ENCODE data around the gene HDDC2. TPM values are rescaled to one million over a fixed set of nuclear protein-coding genes. Genes with fewer than 3 reads are reported as not detected.

HDDC2 gene
- total and polyA plus RNA-seq, 2 of the 8 experiments (the other 6 are each of a cell fraction or from before 2014, with no cell fraction given), result 89.3 to 129 TPM

DNA sequence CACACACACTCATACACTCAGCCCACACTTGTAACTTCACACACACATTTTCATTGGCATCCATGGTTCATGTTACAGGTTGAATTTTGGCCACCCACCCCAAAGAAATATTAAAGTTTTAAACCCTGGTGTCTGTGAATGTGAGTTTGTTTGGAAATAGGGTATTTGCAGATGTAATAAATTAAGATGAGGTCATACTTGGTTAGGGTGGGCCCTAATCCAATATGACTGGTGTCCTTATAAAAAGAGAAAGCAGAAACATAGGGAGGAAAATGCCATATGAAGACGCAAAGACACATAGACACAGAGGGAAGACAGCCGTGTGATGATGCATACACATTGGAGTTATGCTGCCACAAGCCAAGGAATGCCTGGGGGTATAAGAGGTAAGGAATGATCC lies 39.7 kb upstream of the HDDC2 start:
- no peak overlapping the region for H2BK15ac ChIP-seq (ENCODE audit: low read length)
- H4K8ac ChIP-seq (ENCODE audit: extremely low read depth, insufficient read depth, low read length), result no peak overlapping the region
- H3K9me3 ChIP-seq (ENCODE audit: insufficient read depth in 2 of 2, low read depth in 1 of 2, low read length in 1 of 2), result no peaks in the 10 kb centered on the region
- no peak for FAIRE-seq
- ChIA-PET POLR2A (ENCODE audit: partially characterized antibody) (interaction anchor here (1.3 kb wide), 1 partner anchor 8 kb away, joined by 3 read pairs; no protein-coding TSS in a partner anchor), CTCF (ENCODE audit: partially characterized antibody) (interaction anchor here (0.7 to 1.1 kb wide), 5 partner anchors 9 to 172 kb away, joined by 3 to 6 read pairs (median 5); no protein-coding TSS in a partner anchor)
- H3K36me3 ChIP-seq (ENCODE audit: control insufficient read depth in 2 of 4, insufficient read depth in 4 of 4, low read length in 3 of 4), result no peaks in the 10 kb centered on the region
- WGBS, 2 experiments (ENCODE audit: extremely low coverage in 1 of 2, insufficient coverage in 1 of 2, insufficient read length in 1 of 2, insufficient replicate concordance in 2 of 2, low coverage in 1 of 2, low lambda C conversion rate in 2 of 2, missing lambda C conversion rate in 1 of 2), result 40% methylated on average over 2 of the region's 2 CpGs; no CpG with 5 or more reads in 1 of the 2 experiments
- no peak overlapping the region for H2BK20ac ChIP-seq (ENCODE audit: low read length)
- no peaks in the 10 kb centered on the region for H4K20me1 ChIP-seq (replicated peaks in 1 of 2; ENCODE audit: control insufficient read depth in 1 of 2, insufficient read depth in 2 of 2, low read length in 2 of 2)
- H4K5ac ChIP-seq (ENCODE audit: insufficient read length, low read depth, low read length), result no peak overlapping the region
- TF ChIP-seq BACH1 (IDR thresholded peaks at IDR 0.05; ENCODE audit: low read length) (no peak), SP4 (IDR thresholded peaks at IDR 0.05; ENCODE audit: low read length) (no peak), SP1 (IDR thresholded peaks at IDR 0.05; ENCODE audit: low read depth, low read length) (no peak), TAF1 (IDR thresholded peaks at IDR 0.05; ENCODE audit: low read depth, low read length) (no peak), CBX5 (IDR thresholded peaks at IDR 0.05; ENCODE audit: low read depth, low read length) (no peak), CBX8 (IDR thresholded peaks at IDR 0.05; ENCODE audit: borderline replicate concordance, low read depth, low read length) (no peak), NANOG (IDR thresholded peaks at IDR 0.05; ENCODE audit: insufficient read depth, low read depth, low read length, poor library complexity, severe bottlenecking) (no peak), SRF (IDR thresholded peaks at IDR 0.05; ENCODE audit: low read depth, low read length) (no peak)
- TF ChIP-seq, protein P1, sequence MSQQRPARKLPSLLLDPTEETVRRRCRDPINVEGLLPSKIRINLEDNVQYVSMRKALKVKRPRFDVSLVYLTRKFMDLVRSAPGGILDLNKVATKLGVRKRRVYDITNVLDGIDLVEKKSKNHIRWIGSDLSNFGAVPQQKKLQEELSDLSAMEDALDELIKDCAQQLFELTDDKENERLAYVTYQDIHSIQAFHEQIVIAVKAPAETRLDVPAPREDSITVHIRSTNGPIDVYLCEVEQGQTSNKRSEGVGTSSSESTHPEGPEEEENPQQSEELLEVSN (IDR thresholded peaks at IDR 0.05), result no peak
- TF ChIP-seq, protein P2, sequence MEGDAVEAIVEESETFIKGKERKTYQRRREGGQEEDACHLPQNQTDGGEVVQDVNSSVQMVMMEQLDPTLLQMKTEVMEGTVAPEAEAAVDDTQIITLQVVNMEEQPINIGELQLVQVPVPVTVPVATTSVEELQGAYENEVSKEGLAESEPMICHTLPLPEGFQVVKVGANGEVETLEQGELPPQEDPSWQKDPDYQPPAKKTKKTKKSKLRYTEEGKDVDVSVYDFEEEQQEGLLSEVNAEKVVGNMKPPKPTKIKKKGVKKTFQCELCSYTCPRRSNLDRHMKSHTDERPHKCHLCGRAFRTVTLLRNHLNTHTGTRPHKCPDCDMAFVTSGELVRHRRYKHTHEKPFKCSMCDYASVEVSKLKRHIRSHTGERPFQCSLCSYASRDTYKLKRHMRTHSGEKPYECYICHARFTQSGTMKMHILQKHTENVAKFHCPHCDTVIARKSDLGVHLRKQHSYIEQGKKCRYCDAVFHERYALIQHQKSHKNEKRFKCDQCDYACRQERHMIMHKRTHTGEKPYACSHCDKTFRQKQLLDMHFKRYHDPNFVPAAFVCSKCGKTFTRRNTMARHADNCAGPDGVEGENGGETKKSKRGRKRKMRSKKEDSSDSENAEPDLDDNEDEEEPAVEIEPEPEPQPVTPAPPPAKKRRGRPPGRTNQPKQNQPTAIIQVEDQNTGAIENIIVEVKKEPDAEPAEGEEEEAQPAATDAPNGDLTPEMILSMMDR (IDR thresholded peaks at IDR 0.05; ENCODE audit: control extremely low read depth in 1 of 3, insufficient read depth in 1 of 3, low read depth in 1 of 3, low read length in 3 of 3), result no peak
- no peaks in the 10 kb centered on the region; the same call in 1 of the 2 replicates for H3K23me2 ChIP-seq (ENCODE audit: low read depth, low read length)
- H3K56ac ChIP-seq (replicated peaks; ENCODE audit: insufficient read length, low read depth, low read length), result no peak overlapping the region
- H3K14ac ChIP-seq (ENCODE audit: insufficient read length), result no peak overlapping the region
- H4K91ac ChIP-seq (replicated peaks; ENCODE audit: insufficient read length, low read length), result no peak overlapping the region
- no peaks in the 10 kb centered on the region for H3K79me2 ChIP-seq (ENCODE audit: control insufficient read depth in 1 of 2, insufficient read depth in 2 of 2, low read length in 2 of 2)
- H3K27me3 ChIP-seq (replicated peaks in 1 of 4; ENCODE audit: control insufficient read depth in 3 of 4, extremely low read depth in 1 of 4, insufficient read depth in 3 of 4, low read length in 3 of 4), result no peaks in the 10 kb centered on the region
- no peak overlapping the region for H2BK120ac ChIP-seq (replicated peaks; ENCODE audit: low read depth, low read length)
- H3K23ac ChIP-seq (ENCODE audit: insufficient read length), result no peak overlapping the region
- H3K4ac ChIP-seq (replicated peaks; ENCODE audit: insufficient read length, low read depth, low read length), result no peak overlapping the region
- no peaks in the 10 kb centered on the region for H3K79me1 ChIP-seq (ENCODE audit: low read depth, low read length)
- H3K4me2 ChIP-seq (ENCODE audit: insufficient read depth in 1 of 2, low read depth in 2 of 2, low read length in 2 of 2), result no peak overlapping the region
- no peak overlapping the region for H2BK5ac ChIP-seq (ENCODE audit: low read depth, low read length)
- H2AK5ac ChIP-seq (ENCODE audit: low read depth, low read length), result no peak overlapping the region
- no peak overlapping the region for H2BK12ac ChIP-seq (ENCODE audit: low read depth, low read length)
- no peak for DNase-seq (ENCODE audit: low read depth in 1 of 2, low spot score in 2 of 2)
- H3K27ac ChIP-seq (ENCODE audit: low read depth, low read length), result no peak overlapping the region
- no peak overlapping the region for H2AFZ ChIP-seq (ENCODE audit: low read length)
- no peak overlapping the region for H3K9ac ChIP-seq (replicated peaks in 1 of 4; ENCODE audit: extremely low read depth in 1 of 4, low read depth in 3 of 4, low read length in 3 of 4)
- H3K18ac ChIP-seq (ENCODE audit: extremely low read depth, low read length), result no peak overlapping the region
- H3K4me3 ChIP-seq (ENCODE audit: extremely low read depth in 1 of 4, insufficient read depth in 2 of 4, low read depth in 3 of 4, low read length in 4 of 4), result no peak overlapping the region
- no peaks in the 10 kb centered on the region for H3K4me1 ChIP-seq (replicated peaks in 1 of 4; ENCODE audit: control insufficient read depth in 3 of 4, insufficient read depth in 4 of 4, low read length in 3 of 4)

All from H1 (cell line).